Activated naive CD8-positive, alpha-beta T cell treated with anti-CD3 and anti-CD28 coated beads, Interleukin-2, amount 50 U/mL, for 16 hours (primary cell): Measurements from ENCODE around the gene STAT4.

Experiments used
- DNase-seq: peaks from one replicate; pipeline ENCODE4 v3.0.0-alpha.2; 2020; ENCODE audit warnings: low read depth, low spot score

STAT4 gene

GRCh38 chr2:191148281-191148680 lies 2.5 kb downstream of the STAT4 start:
- no peak for DNase-seq

GRCh38 chr2:191145769-191146471 lies 4.9 kb downstream of the STAT4 start:
- no peak for DNase-seq

- no peak for DNase-seq
Observed at GRCh38 chr2:191144217-191144616, 6.6 kb downstream of the STAT4 start.

- no peak for DNase-seq
Observed at GRCh38 chr2:191143791-191144190, 7.0 kb downstream of the STAT4 start.

GRCh38 chr2:191128911-191129304 lies 21.9 kb downstream of the STAT4 start:
- no peak for DNase-seq

- DNase-seq, result no peak
Observed at GRCh38 chr2:191128172-191128910, 22.5 kb downstream of the STAT4 start.

- no peak for DNase-seq
Observed at GRCh38 chr2:191127235-191127634, 23.6 kb downstream of the STAT4 start.

- DNase-seq, result no peak
Observed at GRCh38 chr2:191126386-191127085, 24.3 kb downstream of the STAT4 start.

GRCh38 chr2:191125646-191126045 lies 25.1 kb downstream of the STAT4 start:
- DNase-seq, result no peak

- no peak for DNase-seq
Observed at GRCh38 chr2:191122638-191123294, 28.0 kb downstream of the STAT4 start.

GRCh38 chr2:191117341-191117740 lies 33.5 kb downstream of the STAT4 start:
- no peak for DNase-seq

GRCh38 chr2:191115804-191116203 lies 35.0 kb downstream of the STAT4 start:
- no peak for DNase-seq

GRCh38 chr2:191115391-191115790 lies 35.4 kb downstream of the STAT4 start:
- peak; percentile 27 for DNase-seq

- DNase-seq, result peak; percentile 11
Observed at GRCh38 chr2:191114403-191114886, 36.3 kb downstream of the STAT4 start.

- no peak for DNase-seq
Observed at GRCh38 chr2:191113761-191114160, 37.0 kb downstream of the STAT4 start.

- no peak for DNase-seq
Observed at GRCh38 chr2:191112448-191112901, 38.3 kb downstream of the STAT4 start.

GRCh38 chr2:191109888-191110287 lies 40.9 kb downstream of the STAT4 start:
- no peak for DNase-seq

- no peak for DNase-seq
Observed at GRCh38 chr2:191108331-191108730, 42.5 kb downstream of the STAT4 start.

GRCh38 chr2:191105082-191105481 lies 45.7 kb downstream of the STAT4 start:
- no peak for DNase-seq

- DNase-seq, result no peak
Observed at GRCh38 chr2:191103774-191104173, 47.0 kb downstream of the STAT4 start.

- DNase-seq, result no peak
Observed at GRCh38 chr2:191100216-191100615, 50.6 kb downstream of the STAT4 start.

GRCh38 chr2:191087311-191087710 lies 63.5 kb downstream of the STAT4 start:
- DNase-seq, result no peak
